KMS-11 (cell line): ENCODE results near the gene RAB11FIP2.

ENCODE experiments used
- H2AFZ ChIP-seq: fragments of 200-600 bp; sonication (generic); 2 replicates; pipeline ENCODE4 v1.6.1; 2016; ENCODE audit warnings: antibody characterized with exemption, mixed run types, low read depth
- H3K27ac ChIP-seq: fragments of 200-600 bp; sonication (generic); 2 replicates; pipeline ENCODE4 v1.6.1; 2016; ENCODE audit warnings: mild to moderate bottlenecking, mixed run types
- H3K27me3 ChIP-seq: fragments of 200-600 bp; sonication (generic); 2 replicates; pipeline ENCODE4 v1.6.1; 2017; ENCODE audit warnings: mild to moderate bottlenecking, low read depth, mixed run types, moderate library complexity; ENCODE audit not compliant: insufficient read depth
- H3K36me3 ChIP-seq: fragments of 200-600 bp; sonication (generic); 2 replicates; pipeline ENCODE4 v1.6.1; 2017; ENCODE audit warnings: mild to moderate bottlenecking, mixed run types; ENCODE audit not compliant: insufficient read depth
- H3K4me1 ChIP-seq: fragments of 200-600 bp; sonication (generic); 2 replicates; pipeline ENCODE4 v1.6.1; 2016; ENCODE audit warnings: mild to moderate bottlenecking, low read depth, mixed run types; ENCODE audit not compliant: poor library complexity, severe bottlenecking
- H3K4me2 ChIP-seq: fragments of 200-600 bp; sonication (generic); 2 replicates; pipeline ENCODE4 v1.7.0; 2016; ENCODE audit warnings: mild to moderate bottlenecking, mixed run types
- H3K4me3 ChIP-seq: fragments of 200-600 bp; sonication (generic); IDR thresholded peaks from 2 replicates; pipeline ENCODE4 v1.6.1; 2017; ENCODE audit warnings: low read depth, low read length, mixed read lengths; ENCODE audit not compliant: insufficient read depth
- H3K79me2 ChIP-seq: fragments of 200-600 bp; sonication (generic); 2 replicates; pipeline ENCODE4 v1.6.1; 2016; ENCODE audit warnings: low read depth, mixed run types; ENCODE audit not compliant: insufficient read depth
- H3K9ac ChIP-seq: fragments of 200-600 bp; sonication (generic); 2 replicates; pipeline ENCODE4 v1.6.1; 2016; ENCODE audit warnings: mild to moderate bottlenecking, mixed run types
- H4K20me1 ChIP-seq: fragments of 200-600 bp; sonication (generic); 2 replicates; pipeline ENCODE4 v1.6.1; 2016; ENCODE audit warnings: mild to moderate bottlenecking, mixed run types; ENCODE audit not compliant: insufficient read depth
- TF ChIP-seq, protein P1 (sequence below): fragments of 200-600 bp; sonication (generic); conservative IDR thresholded peaks from 2 replicates; pipeline ENCODE4 v1.6.1; 2017; ENCODE audit warnings: low read depth, mild to moderate bottlenecking, antibody characterized with exemption, low read length, moderate library complexity, mixed read lengths

Gene RAB11FIP2

DNA sequence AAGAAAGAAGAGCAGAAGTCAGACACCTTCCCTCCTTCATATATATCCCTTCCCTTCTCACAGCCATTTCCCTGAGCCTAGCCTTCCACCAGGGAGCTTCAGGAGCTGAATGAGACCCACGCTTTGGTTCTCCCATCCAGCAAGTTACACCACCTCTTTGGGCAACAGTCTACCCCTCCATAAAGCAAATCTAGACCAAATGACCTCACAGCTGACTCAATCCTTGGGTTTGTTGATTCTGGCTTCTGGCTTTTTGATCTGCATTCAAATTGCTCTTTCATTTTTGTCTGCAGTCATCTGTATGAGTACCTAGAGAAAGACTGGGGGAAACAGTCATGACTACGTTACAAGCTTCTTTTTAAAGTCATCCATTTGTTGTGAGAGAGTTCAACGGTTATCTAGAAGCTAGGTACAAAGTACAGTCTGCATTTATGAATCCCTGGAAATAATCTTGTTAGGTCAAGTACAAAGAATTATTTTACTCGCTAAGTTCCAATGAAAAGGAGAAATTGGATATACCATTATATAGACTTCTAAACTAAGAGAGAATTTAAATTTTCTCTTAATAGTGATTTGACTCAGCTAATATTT, 86.3 kb downstream of the RAB11FIP2 start:
- no peak overlapping the region for H3K4me3 ChIP-seq
- no peak overlapping the region for H2AFZ ChIP-seq
- H3K4me2 ChIP-seq = no peak overlapping the region
- H3K27ac ChIP-seq = no peak overlapping the region
- TF ChIP-seq, protein P1, sequence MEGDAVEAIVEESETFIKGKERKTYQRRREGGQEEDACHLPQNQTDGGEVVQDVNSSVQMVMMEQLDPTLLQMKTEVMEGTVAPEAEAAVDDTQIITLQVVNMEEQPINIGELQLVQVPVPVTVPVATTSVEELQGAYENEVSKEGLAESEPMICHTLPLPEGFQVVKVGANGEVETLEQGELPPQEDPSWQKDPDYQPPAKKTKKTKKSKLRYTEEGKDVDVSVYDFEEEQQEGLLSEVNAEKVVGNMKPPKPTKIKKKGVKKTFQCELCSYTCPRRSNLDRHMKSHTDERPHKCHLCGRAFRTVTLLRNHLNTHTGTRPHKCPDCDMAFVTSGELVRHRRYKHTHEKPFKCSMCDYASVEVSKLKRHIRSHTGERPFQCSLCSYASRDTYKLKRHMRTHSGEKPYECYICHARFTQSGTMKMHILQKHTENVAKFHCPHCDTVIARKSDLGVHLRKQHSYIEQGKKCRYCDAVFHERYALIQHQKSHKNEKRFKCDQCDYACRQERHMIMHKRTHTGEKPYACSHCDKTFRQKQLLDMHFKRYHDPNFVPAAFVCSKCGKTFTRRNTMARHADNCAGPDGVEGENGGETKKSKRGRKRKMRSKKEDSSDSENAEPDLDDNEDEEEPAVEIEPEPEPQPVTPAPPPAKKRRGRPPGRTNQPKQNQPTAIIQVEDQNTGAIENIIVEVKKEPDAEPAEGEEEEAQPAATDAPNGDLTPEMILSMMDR = no peak
- H3K36me3 ChIP-seq = no peaks in the 10 kb centered on the region
- no peaks in the 10 kb centered on the region for H4K20me1 ChIP-seq
- H3K9ac ChIP-seq = no peak overlapping the region
- no peaks in the 10 kb centered on the region for H3K4me1 ChIP-seq
- no peaks in the 10 kb centered on the region; the same call in 1 of the 2 replicates for H3K27me3 ChIP-seq
- no peaks in the 10 kb centered on the region for H3K79me2 ChIP-seq

- TF ChIP-seq, protein P1 = no peak
- Histone ChIP-seq H3K36me3 (no peaks in the 10 kb centered on the region), H3K4me1 (no peaks in the 10 kb centered on the region), H3K4me3 (no peak overlapping the region), H3K9ac (no peak overlapping the region), H3K79me2 (no peaks in the 10 kb centered on the region), H3K27ac (no peak overlapping the region), H2AFZ (no peak overlapping the region), H4K20me1 (no peaks in the 10 kb centered on the region), H3K27me3 (no peaks in the 10 kb centered on the region; the same call in 1 of the 2 replicates), H3K4me2 (no peak overlapping the region)
These were observed 89.8 kb downstream of the RAB11FIP2 start for GRCh38 chr10:117956972-117957371.

GRCh38 chr10:117955176-117955575, 91.6 kb downstream of the RAB11FIP2 start:
- H3K4me3 ChIP-seq = no peak overlapping the region
- H3K9ac ChIP-seq = no peak overlapping the region
- no peaks in the 10 kb centered on the region for H3K36me3 ChIP-seq
- H3K4me2 ChIP-seq = no peak overlapping the region
- H2AFZ ChIP-seq = no peak overlapping the region
- TF ChIP-seq, protein P1 = no peak
- H3K27me3 ChIP-seq = no peaks in the 10 kb centered on the region; the same call in 1 of the 2 replicates
- no peak overlapping the region for H3K27ac ChIP-seq
- no peaks in the 10 kb centered on the region for H3K4me1 ChIP-seq
- no peaks in the 10 kb centered on the region for H3K79me2 ChIP-seq
- no peaks in the 10 kb centered on the region for H4K20me1 ChIP-seq
